ENCODE measurements around the gene SMIM27.
A peak's percentile ranks its signal among the peaks of the same experiment; 100 is the strongest.

SMIM27 gene

DNA sequence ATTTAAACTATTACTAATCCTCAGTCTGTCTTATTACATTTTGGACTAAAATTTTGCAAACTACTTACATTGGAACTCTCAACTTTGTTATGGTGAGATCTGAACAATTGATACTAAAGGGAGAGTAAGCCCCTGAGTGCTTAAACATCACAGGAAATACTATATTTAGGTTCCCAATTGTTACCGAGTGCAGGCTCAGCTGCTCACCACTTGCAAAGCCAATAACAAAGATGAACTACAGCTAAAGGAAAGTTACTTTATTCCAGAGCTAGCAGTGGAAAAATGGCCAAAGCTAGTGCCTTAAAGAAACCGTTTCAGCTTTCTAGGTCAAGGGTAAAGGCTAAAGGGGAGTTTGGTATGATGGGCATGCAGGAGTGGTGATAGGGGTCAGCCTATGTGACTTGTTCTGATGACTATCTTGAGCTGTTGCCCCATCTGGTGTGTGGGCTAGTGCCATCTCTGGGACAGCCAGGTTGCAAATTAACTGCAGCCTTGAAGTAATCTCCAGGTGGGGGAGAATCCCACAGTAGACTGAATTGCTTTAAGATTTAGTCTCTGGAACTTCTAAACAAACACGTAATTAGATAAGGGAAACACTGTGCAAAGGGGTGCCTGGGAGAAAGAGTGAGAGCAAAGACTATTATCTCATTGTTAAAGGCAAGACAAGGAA is 28.6 kb downstream of the SMIM27 start:
- Histone ChIP-seq H3K27me3 (ENCODE audit: insufficient read depth, poor library complexity, severe bottlenecking) (peaks cover 7% of the 10 kb centered on the region), H3K27ac (replicated peaks) (no peak overlapping the region), H3K4me3 (replicated peaks; ENCODE audit: insufficient read depth, low read length) (no peak overlapping the region)
- no peak for DNase-seq (ENCODE audit: low read depth in 1 of 2, low spot score in 1 of 2)
- TF ChIP-seq REST (IDR thresholded peaks at IDR 0.05; ENCODE audit: insufficient replicate concordance, low read depth) (no peak), CTCF (IDR thresholded peaks at IDR 0.05; ENCODE audit: insufficient read depth, low read length) (no peak), POLR2AphosphoS5 (IDR thresholded peaks at IDR 0.05; ENCODE audit: low read depth) (no peak), GABPA (IDR thresholded peaks at IDR 0.05; ENCODE audit: low read depth) (no peak), SPI1 (IDR thresholded peaks at IDR 0.05; ENCODE audit: borderline replicate concordance, low read depth) (no peak)

- TF ChIP-seq POLR2AphosphoS5 (IDR thresholded peaks at IDR 0.05; ENCODE audit: low read depth), result no peak
- TF ChIP-seq CTCF (IDR thresholded peaks at IDR 0.05; ENCODE audit: insufficient read depth, low read length), result peak; percentile 18
- DNase-seq (ENCODE audit: low read depth in 1 of 2, low spot score in 1 of 2), result peak in 1 of 2 experiments; percentile 45
- no peak overlapping the region for H3K4me3 ChIP-seq (replicated peaks; ENCODE audit: insufficient read depth, low read length)
- peaks cover 7% of the 10 kb centered on the region for H3K27me3 ChIP-seq (ENCODE audit: insufficient read depth, poor library complexity, severe bottlenecking)
- no peak overlapping the region for H3K27ac ChIP-seq (replicated peaks)
Observed at GRCh38 chr9:32581512-32582143, 29.5 kb downstream of the SMIM27 start.

DNA sequence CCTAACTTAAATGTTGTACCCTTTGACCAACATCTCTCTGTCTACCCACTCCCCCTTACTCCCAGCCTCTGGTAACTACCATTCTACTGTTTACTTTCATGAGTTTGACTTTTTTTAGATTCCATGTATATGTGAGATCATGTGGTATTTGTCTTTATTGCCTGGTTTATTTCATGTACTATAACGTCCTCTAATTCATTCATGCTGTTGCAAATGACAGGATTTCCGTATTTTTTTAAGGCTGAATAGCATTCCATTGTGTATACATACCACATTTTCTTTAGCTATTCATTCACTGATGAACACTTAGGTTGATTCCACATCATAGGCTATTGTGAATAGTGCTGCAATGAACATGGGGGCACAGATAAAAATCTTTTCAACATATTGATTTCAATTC is 32.7 kb downstream of the SMIM27 start:
- no peak for TF ChIP-seq REST (IDR thresholded peaks at IDR 0.05; ENCODE audit: insufficient replicate concordance, low read depth)
- TF ChIP-seq GABPA (IDR thresholded peaks at IDR 0.05; ENCODE audit: low read depth), result no peak
- no peak overlapping the region for H3K4me3 ChIP-seq (replicated peaks; ENCODE audit: insufficient read depth, low read length)
- peaks cover 4% of the 10 kb centered on the region for H3K27me3 ChIP-seq (ENCODE audit: insufficient read depth, poor library complexity, severe bottlenecking)
- no peak overlapping the region for H3K27ac ChIP-seq (replicated peaks)
- no peak for DNase-seq (ENCODE audit: low read depth in 1 of 2, low spot score in 1 of 2)

DNA sequence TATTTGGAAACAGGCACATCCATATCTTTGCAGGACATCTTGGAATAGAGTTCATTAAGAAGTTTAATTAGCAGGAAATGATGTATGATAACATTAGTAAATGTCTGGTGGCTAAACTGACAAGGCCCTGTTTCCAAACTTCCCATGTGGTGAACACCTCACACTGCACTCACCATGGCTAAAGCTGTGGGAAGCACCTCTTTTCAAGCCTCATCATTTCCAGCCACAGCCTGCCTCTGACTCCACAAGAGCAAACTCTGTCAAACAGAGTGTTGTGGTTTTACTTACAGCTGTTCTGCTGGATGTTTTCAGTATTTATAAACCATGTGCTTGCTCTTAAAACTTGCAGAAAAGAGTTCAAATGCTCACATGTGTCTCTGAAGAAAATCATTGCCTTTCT is 35.8 kb downstream of the SMIM27 start:
- Histone ChIP-seq H3K27me3 (ENCODE audit: insufficient read depth, poor library complexity, severe bottlenecking) (peaks cover 4% of the 10 kb centered on the region), H3K27ac (replicated peaks) (no peak overlapping the region), H3K4me3 (replicated peaks; ENCODE audit: insufficient read depth, low read length) (no peak overlapping the region)
- no peak for TF ChIP-seq REST (IDR thresholded peaks at IDR 0.05; ENCODE audit: insufficient replicate concordance, low read depth)
- TF ChIP-seq GABPA (IDR thresholded peaks at IDR 0.05; ENCODE audit: low read depth), result no peak
- TF ChIP-seq SPI1 (IDR thresholded peaks at IDR 0.05; ENCODE audit: borderline replicate concordance, low read depth), result no peak
- TF ChIP-seq CTCF (IDR thresholded peaks at IDR 0.05; ENCODE audit: insufficient read depth, low read length), result no peak
- no peak for TF ChIP-seq POLR2AphosphoS5 (IDR thresholded peaks at IDR 0.05; ENCODE audit: low read depth)
- DNase-seq (ENCODE audit: low read depth in 1 of 2, low spot score in 1 of 2), result no peak
